Natural killer cell treated with Interleukin-12 subunit alpha and Interleukin-12 subunit beta and Interleukin-15 and Interleukin-18, amount 100 ng/mL, for 72 hours (primary cell): Measurements from ENCODE around the gene MEGF8. TPM values are rescaled to one million over a fixed set of nuclear protein-coding genes. Genes with fewer than 3 reads are reported as not detected.
"Not testable (repeated sequence)": the region's sequence is repeated elsewhere in the genome, so short reads cannot be mapped to it uniquely, and the experiment has no call there.

Experiments
- ATAC-seq, 2 donors: fragments of 150-1000 bp; cut with Tn5 transposase in 1 of 2; sonication (Bioruptor Pico), chemical (Tn5 transposase) in 1 of 2; 2 replicates each; pipeline ENCODE4 v1.10.0; 2021
- DNase-seq: peaks from one replicate; pipeline ENCODE4 v3.0.0; 2022; ENCODE audit warnings: low spot score
- H3K27ac Mint-ChIP-seq, 2 donors: 1 replicate in 1 of 2; 2 replicates in 1 of 2; pipeline ENCODE4 v1.8.0; 2022; ENCODE audit warnings: mixed read lengths in 2 of 2, mild to moderate bottlenecking in 1 of 2, moderate library complexity in 1 of 2
- H3K27me3 Mint-ChIP-seq, 2 donors: 1 replicate in 1 of 2; 2 replicates in 1 of 2; pipeline ENCODE4 v1.8.0; 2022; ENCODE audit warnings: mixed read lengths in 2 of 2
- H3K36me3 Mint-ChIP-seq: one replicate; pipeline ENCODE4 v1.8.0; 2022; ENCODE audit warnings: mixed read lengths
- H3K4me1 Mint-ChIP-seq, 2 donors: 1 replicate in 1 of 2; 2 replicates in 1 of 2; pipeline ENCODE4 v1.8.0; 2022; ENCODE audit warnings: low read depth in 2 of 2, mixed read lengths in 2 of 2, mild to moderate bottlenecking in 1 of 2
- H3K4me3 Mint-ChIP-seq: one replicate; pipeline ENCODE4 v1.8.0; 2022; ENCODE audit warnings: mixed read lengths
- H3K9me3 Mint-ChIP-seq: 2 replicates; pipeline ENCODE4 v1.8.0; 2022; ENCODE audit warnings: mixed read lengths
- total RNA-seq, 2 donors: library from RNA; stranded (reverse); gene quantifications; one replicate each; pipeline ENCODE4 v1.2.3, GENCODE V29; 2022

Gene MEGF8
- total RNA-seq, 2 donors from 2014 or later, result 12.1 to 20.1 TPM

DNA sequence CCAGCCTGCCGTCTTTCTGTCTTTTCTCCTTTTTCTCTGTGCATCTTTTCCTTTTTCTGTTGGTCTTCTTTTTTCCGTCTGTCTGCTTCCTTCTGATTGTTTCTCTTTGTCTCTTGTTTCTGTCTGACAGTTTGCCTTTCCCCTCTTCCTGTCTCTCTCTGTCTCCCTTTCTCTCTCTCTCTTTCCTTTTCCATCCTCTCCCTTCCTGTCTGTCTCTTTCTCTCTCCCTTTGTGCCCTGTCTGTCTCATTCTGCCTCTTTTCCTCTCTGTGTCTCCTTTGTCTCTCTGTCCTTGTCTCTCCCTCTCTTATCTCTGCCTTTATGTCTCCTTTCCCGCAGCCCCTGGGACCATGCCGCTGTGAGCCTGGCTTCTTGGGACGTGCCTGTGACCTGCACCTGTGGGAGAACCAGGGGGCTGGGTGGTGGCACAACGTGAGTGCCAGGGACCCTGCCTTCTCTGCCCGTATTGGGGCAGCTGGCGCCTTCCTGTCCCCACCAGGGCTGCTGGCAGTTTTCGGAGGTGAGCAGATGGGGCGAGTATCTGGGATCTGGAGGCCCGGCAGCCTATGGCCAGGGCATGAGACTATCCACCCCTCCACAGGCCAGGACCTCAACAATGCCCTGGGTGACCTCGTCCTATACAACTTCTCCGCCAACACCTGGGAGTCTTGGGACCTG lies 9.4 kb downstream of the MEGF8 start:
- Mint-ChIP-seq H3K4me3 (no peak overlapping the region), H3K36me3 (no peaks in the 10 kb centered on the region), H3K4me1 (no peaks in the 10 kb centered on the region), H3K9me3 (no peaks in the 10 kb centered on the region), H3K27ac (no peak overlapping the region), H3K27me3 (no peaks in the 10 kb centered on the region)
- DNase-seq (no peak), ATAC-seq (no peak)

DNA sequence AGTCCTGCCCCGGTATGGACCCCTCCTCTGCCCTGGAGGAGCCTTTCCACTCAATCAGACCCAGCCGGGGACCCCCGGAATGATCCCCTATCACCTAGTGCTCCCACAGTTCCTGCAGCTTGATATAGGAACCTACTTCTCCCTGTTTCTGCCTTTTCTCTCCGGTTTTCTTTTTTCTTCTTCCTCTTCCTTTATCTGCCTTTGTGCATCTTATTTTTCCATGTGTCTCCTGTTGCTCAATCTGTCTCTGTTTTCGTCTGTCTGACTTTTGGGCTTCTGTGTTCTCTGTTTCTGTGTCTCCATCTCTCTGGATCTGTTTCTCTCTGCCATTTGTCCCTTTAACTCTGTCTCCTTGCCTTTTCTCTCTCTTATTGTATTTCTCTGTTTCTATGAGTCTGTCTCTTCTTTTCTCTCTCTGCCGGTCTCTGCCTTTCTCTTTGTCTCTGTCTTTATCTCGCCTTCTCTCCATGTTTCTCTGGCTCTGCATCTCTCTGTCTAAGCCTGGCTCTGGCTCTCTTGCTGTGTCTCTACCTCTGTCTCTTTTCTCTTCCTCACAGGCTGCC lies 10.0 kb downstream of the MEGF8 start:
- ATAC-seq (no peak), DNase-seq (no peak)
- Mint-ChIP-seq H3K27me3 (no peaks in the 10 kb centered on the region), H3K9me3 (no peaks in the 10 kb centered on the region), H3K27ac (no peak overlapping the region), H3K4me1 (no peaks in the 10 kb centered on the region), H3K4me3 (no peak overlapping the region), H3K36me3 (no peaks in the 10 kb centered on the region)

DNA sequence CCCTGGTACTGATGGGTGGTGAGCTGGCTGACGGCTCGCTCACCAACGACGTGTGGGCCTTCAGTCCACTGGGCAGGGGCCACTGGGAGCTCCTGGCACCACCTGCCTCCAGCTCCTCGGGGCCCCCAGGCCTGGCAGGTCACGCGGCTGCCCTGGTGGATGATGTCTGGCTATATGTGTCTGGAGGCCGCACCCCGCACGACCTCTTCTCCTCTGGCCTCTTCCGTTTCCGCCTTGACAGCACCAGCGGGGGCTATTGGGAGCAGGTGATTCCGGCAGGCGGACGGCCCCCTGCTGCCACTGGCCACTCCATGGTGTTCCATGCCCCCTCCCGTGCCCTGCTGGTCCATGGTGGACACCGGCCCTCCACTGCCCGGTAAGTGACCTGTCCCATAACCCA lies 10.5 kb downstream of the MEGF8 start:
- peak in 1 of 2 donors; percentile 39 for ATAC-seq
- Mint-ChIP-seq H3K27ac (no peak overlapping the region), H3K4me1 (no peaks in the 10 kb centered on the region)

DNA sequence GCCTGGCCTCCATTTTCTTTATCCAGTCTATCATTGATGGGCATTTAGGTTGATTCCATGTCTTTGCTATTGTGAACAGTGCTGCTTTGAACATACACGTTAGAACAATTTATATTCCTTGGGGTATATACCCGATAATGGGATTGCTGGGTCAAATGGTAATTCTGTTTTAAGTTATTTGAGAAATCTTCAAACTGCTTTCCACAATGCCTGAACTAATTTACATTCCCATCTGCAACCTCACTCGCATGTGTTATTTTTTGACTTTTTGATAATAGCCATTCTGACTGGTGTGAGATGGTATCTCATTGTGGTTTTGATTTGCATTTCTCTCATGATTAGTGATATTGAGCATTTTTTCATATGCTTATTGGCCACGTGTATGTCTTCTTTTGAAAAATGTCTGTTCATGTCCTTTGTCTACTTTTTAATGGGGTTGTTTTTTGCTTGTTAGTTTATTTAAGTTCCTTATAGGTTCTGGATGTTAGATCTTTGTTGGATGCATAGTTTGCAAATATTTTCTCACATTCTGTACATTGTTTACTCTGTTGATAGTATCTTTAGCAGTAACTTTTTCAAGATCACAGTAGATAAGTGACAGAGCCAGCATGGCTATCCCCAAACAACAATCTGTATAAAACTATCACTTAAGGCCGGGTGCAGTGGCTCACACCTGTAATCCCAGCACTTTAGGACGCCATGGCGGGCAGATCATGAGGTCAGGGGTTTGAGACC lies 13.9 kb downstream of the MEGF8 start:
- H3K9me3 Mint-ChIP-seq, H3K4me1 Mint-ChIP-seq, H3K27ac Mint-ChIP-seq, H3K4me3 Mint-ChIP-seq, H3K36me3 Mint-ChIP-seq, DNase-seq, H3K27me3 Mint-ChIP-seq, ATAC-seq: not testable (repeated sequence)

More for the DNA sequence above, 10.5 kb downstream of the MEGF8 start:
- no peak overlapping the region for H3K4me3 Mint-ChIP-seq
- DNase-seq, result no peak
- H3K27me3 Mint-ChIP-seq, result no peaks in the 10 kb centered on the region
- H3K36me3 Mint-ChIP-seq, result no peaks in the 10 kb centered on the region
- no peaks in the 10 kb centered on the region for H3K9me3 Mint-ChIP-seq

DNA sequence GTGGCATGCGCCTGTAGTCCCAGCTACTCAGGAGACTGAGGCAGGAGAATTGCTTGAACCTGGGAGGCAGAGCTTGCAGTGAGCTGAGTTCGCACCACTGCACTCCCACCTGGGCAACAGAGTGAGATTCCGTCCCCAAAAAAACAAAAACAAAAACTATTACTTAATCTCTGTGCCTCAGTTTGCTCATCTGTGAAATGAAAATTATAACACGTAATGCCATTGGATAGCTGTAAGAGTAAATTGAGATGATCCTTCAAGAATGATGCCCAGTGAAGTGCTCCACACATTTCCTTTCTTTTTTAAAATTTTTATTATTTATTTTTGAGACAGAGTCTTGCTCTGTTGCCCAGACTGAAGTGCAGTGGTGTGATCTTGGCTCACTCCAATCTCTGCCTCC lies 14.5 kb downstream of the MEGF8 start:
- H3K4me1 Mint-ChIP-seq, H3K4me3 Mint-ChIP-seq, H3K36me3 Mint-ChIP-seq, H3K27me3 Mint-ChIP-seq, H3K27ac Mint-ChIP-seq, ATAC-seq, DNase-seq, H3K9me3 Mint-ChIP-seq: not testable (repeated sequence)

DNA sequence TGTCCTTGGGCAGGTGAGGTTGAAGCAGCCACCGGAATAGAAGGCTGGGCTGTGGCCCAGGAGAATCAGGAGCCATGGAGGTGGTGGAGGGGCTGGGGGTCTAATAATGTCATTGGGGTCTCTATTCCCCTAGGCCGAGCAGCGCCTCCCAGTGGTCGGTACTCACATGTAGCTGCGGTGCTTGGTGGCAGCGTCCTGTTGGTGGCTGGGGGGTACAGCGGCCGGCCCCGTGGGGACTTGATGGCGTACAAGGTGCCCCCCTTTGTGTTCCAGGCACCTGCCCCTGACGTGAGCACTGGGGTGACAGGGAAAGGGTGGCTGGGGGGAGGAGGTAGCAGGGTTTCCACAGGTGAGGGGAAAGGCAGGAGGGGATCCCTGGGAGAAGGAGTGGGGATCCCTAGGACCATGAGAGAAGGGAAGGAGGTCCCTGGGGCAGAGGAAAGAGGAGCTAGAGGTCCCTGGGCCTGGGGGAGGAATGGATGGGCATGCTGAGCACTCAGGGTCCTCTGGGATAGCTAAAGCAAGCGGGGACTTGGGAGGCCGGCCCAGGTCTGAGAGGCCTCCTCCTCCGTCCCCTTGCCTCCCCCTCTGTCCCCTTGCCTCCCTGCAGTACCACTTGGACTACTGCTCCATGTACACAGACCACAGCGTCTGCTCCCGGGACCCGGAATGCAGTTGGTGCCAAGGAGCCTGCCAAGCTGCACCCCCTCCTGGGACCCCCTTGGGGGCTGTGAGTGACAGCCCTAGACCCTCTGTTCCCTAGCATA lies 18.1 kb downstream of the MEGF8 start:
- ATAC-seq (no peak), DNase-seq (no peak)
- H3K36me3 Mint-ChIP-seq, result peaks cover 6% of the 10 kb centered on the region
- no peak overlapping the region for H3K4me3 Mint-ChIP-seq
- peaks cover 0 to 3% of the 10 kb centered on the region in 2 donors for H3K4me1 Mint-ChIP-seq
- H3K27me3 Mint-ChIP-seq, result no peaks in the 10 kb centered on the region
- H3K9me3 Mint-ChIP-seq, result no peaks in the 10 kb centered on the region
- no peak overlapping the region for H3K27ac Mint-ChIP-seq

DNA sequence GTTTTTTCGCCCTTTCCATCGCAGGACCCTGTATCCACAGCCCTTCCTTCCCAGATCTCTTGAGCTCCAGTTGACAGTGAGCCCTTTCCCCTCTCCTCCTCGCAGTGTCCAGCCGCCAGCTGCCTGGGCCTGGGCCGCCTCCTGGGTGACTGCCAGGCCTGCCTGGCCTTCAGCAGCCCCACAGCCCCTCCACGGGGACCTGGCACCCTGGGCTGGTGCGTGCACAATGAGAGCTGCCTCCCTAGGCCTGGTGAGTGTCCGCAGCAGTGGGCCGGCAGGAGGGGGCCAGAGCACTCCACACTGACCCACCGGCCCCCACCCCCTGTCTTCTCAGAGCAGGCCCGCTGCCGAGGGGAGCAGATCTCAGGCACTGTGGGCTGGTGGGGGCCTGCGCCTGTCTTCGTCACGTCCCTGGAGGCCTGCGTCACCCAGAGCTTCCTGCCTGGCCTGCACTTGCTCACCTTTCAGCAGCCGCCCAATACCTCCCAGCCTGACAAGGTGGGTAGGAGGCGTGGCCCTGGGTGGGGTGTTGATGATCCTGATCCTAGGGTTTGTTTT lies 19.0 kb downstream of the MEGF8 start:
- DNase-seq (no peak), ATAC-seq (no peak)
- H3K27me3 Mint-ChIP-seq, result no peaks in the 10 kb centered on the region
- H3K4me3 Mint-ChIP-seq, result no peak overlapping the region
- peaks cover 0 to 3% of the 10 kb centered on the region in 2 donors for H3K4me1 Mint-ChIP-seq
- no peak overlapping the region for H3K27ac Mint-ChIP-seq
- H3K36me3 Mint-ChIP-seq, result peaks cover 6% of the 10 kb centered on the region
- no peaks in the 10 kb centered on the region for H3K9me3 Mint-ChIP-seq

DNA sequence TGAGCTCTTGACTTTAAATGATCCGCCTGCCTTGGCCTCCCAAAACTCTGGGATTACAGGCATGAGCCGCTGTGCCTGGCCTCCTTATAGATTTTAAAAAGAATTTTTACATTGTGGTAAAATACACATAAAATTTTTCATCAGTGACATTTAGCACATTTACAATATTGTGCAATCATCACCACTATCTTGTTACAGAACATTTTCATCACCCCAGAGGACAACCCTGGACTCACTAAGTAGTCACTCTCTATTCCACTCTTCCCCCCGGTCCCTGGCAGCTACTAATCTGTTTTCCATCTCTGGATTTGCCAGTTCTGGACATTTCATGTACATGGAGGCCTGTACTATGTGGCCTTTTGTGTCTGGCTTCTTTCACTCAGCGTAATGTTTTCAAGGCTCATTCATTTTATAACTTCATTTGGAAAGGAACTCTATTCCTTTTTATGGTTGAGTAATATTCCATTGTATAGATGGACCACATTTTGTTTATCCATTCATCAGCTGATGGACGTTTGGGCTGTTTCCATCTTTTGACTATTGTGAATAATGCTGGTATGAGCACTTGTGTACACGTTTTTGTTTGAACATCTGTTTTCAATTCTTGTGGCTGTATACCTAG lies 19.9 kb downstream of the MEGF8 start:
- Mint-ChIP-seq H3K27me3 (no peaks in the 10 kb centered on the region), H3K36me3 (peaks cover 6% of the 10 kb centered on the region), H3K4me3 (no peak overlapping the region), H3K9me3 (no peaks in the 10 kb centered on the region), H3K4me1 (peaks cover 0 to 3% of the 10 kb centered on the region in 2 donors), H3K27ac (no peak overlapping the region)
- DNase-seq (no peak), ATAC-seq (no peak)

DNA sequence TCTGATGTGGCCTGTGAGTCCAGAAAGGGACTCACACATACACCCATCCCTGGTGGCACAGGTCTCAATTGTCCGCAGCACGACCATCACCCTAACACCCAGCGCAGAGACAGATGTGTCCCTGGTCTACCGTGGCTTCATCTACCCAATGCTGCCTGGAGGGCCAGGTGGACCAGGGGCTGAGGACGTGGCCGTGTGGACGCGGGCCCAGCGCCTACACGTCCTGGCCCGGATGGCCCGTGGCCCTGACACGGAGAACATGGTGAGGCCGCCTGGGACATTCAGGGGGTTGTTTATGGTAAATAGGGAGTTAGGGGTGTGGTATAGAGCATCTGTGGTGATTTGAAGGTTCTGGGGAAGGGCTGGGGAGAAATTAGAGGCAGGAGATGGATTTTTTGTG lies 22.8 kb downstream of the MEGF8 start:
- no peak overlapping the region for H3K4me3 Mint-ChIP-seq
- no peak for ATAC-seq
- H3K36me3 Mint-ChIP-seq, result peaks cover 6% of the 10 kb centered on the region
- no peaks in the 10 kb centered on the region for H3K9me3 Mint-ChIP-seq
- H3K27me3 Mint-ChIP-seq, result no peaks in the 10 kb centered on the region
- no peak for DNase-seq
- peaks cover 0 to 4% of the 10 kb centered on the region in 2 donors for H3K4me1 Mint-ChIP-seq
- H3K27ac Mint-ChIP-seq, result no peak overlapping the region

DNA sequence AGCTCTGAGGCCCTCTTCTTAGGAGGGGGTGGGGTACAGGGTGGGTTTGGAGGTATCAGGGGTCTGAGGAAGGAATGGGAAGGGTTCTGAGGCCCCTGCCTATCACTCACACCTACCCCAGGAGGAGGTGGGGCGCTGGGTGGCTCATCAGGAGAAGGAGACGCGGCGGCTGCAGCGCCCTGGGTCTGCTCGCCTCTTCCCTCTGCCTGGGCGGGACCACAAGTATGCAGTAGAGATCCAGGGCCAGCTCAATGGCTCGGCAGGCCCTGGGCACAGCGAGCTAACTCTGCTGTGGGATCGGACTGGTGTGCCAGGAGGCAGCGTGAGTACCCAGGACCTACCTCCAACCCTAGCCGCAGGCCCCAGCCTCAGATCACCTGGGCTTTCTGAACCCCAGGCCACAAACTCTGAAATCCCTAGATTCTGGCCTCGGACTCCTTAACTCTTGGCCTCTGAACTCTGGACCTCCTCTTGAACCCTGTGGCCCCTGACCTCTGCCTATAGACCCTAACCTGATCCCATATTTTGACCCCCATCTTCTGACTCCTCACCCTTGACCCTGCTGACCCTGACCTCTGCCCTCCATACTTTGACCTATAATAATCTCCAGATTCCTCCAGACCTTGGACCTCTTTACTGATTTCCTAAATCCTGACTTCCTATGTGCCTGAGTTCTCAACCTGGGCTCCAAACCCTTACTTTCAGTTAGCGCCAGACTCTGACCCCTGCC lies 24.1 kb downstream of the MEGF8 start:
- DNase-seq, result no peak
- Mint-ChIP-seq H3K27ac (no peak overlapping the region), H3K9me3 (no peaks in the 10 kb centered on the region), H3K36me3 (peaks cover 6% of the 10 kb centered on the region), H3K4me3 (no peak overlapping the region), H3K4me1 (peaks cover 0 to 5% of the 10 kb centered on the region in 2 donors), H3K27me3 (no peaks in the 10 kb centered on the region)
- no peak for ATAC-seq

DNA sequence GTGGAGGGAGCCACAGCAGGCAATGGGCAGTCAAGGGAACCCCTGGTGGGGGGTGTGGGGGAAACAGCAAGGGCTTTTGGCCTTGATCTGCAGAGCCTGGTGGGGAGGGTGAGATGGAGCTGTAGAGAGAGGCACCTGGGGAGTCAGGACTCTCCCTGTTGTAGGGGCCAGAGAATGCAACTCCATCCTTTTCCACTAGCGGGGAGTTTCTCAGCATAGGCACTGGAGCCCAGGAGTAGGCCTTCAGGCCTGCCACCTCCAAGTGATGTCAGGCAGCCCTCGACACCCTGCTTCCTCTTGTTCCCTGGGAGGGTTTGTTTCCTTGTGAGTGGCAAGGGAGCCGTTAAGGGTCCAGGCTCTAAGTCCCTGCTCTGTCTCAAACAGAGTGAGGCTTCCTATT lies 25.0 kb downstream of the MEGF8 start:
- Mint-ChIP-seq H3K27ac (no peak overlapping the region), H3K9me3 (no peaks in the 10 kb centered on the region), H3K36me3 (peaks cover 2% of the 10 kb centered on the region), H3K4me3 (no peak overlapping the region), H3K27me3 (no peaks in the 10 kb centered on the region), H3K4me1 (peaks cover 0 to 5% of the 10 kb centered on the region in 2 donors)
- no peak for DNase-seq
- no peak for ATAC-seq

DNA sequence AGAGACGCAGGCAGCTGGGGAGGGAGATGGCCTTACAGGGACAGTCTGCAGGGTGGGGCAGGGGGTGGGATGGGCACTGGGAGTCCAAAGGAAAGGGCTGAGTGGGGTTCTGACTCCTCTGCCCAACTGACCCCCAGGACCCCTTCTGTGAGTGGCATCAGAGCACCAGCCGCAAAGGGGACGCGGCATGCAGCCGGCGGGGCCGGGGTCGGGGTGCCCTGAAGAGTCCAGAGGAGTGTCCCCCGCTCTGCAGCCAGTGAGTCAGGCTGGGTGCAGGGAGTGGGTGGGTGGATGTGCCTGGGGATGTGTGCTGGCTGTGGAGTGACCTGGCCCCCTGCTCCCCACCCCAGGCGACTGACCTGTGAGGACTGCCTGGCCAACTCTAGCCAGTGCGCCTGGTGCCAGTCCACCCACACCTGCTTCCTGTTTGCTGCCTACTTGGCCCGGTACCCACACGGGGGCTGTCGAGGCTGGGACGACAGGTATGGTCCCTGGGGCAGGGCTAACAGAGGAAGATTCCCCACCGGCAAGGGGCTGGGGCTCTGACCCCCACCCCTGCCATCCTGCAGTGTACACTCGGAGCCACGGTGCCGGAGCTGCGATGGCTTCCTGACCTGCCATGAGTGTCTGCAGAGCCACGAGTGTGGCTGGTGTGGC lies 25.8 kb downstream of the MEGF8 start:
- H3K36me3 Mint-ChIP-seq, result no peaks in the 10 kb centered on the region
- peaks cover 0 to 5% of the 10 kb centered on the region in 2 donors for H3K4me1 Mint-ChIP-seq
- no peak for ATAC-seq
- DNase-seq, result no peak
- H3K9me3 Mint-ChIP-seq, result no peaks in the 10 kb centered on the region
- H3K27ac Mint-ChIP-seq, result no peak overlapping the region
- H3K4me3 Mint-ChIP-seq, result no peak overlapping the region
- no peaks in the 10 kb centered on the region for H3K27me3 Mint-ChIP-seq
